AG09319 (cell line): ENCODE results near the gene ORM1.

ENCODE experiments used
- DNase-seq: peaks from one replicate; pipeline ENCODE4 v3.0.0-alpha.2; 2010; ENCODE audit warnings: low read depth; ENCODE audit errors: extremely low read depth
- TF ChIP-seq, protein P1 (sequence below): IDR thresholded peaks from 2 replicates; pipeline ENCODE4 v1.5.1; 2011; ENCODE audit warnings: low read depth, mild to moderate bottlenecking, inconsistent platforms, low read length, moderate library complexity

Gene ORM1

GRCh38 chr9:114299286-114300152 is 23.4 kb upstream of the ORM1 start:
- no peak for DNase-seq
- TF ChIP-seq, protein P1, sequence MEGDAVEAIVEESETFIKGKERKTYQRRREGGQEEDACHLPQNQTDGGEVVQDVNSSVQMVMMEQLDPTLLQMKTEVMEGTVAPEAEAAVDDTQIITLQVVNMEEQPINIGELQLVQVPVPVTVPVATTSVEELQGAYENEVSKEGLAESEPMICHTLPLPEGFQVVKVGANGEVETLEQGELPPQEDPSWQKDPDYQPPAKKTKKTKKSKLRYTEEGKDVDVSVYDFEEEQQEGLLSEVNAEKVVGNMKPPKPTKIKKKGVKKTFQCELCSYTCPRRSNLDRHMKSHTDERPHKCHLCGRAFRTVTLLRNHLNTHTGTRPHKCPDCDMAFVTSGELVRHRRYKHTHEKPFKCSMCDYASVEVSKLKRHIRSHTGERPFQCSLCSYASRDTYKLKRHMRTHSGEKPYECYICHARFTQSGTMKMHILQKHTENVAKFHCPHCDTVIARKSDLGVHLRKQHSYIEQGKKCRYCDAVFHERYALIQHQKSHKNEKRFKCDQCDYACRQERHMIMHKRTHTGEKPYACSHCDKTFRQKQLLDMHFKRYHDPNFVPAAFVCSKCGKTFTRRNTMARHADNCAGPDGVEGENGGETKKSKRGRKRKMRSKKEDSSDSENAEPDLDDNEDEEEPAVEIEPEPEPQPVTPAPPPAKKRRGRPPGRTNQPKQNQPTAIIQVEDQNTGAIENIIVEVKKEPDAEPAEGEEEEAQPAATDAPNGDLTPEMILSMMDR: no peak

GRCh38 chr9:114300153-114300845 is 22.6 kb upstream of the ORM1 start:
- DNase-seq: no peak
- TF ChIP-seq, protein P1: no peak

DNA sequence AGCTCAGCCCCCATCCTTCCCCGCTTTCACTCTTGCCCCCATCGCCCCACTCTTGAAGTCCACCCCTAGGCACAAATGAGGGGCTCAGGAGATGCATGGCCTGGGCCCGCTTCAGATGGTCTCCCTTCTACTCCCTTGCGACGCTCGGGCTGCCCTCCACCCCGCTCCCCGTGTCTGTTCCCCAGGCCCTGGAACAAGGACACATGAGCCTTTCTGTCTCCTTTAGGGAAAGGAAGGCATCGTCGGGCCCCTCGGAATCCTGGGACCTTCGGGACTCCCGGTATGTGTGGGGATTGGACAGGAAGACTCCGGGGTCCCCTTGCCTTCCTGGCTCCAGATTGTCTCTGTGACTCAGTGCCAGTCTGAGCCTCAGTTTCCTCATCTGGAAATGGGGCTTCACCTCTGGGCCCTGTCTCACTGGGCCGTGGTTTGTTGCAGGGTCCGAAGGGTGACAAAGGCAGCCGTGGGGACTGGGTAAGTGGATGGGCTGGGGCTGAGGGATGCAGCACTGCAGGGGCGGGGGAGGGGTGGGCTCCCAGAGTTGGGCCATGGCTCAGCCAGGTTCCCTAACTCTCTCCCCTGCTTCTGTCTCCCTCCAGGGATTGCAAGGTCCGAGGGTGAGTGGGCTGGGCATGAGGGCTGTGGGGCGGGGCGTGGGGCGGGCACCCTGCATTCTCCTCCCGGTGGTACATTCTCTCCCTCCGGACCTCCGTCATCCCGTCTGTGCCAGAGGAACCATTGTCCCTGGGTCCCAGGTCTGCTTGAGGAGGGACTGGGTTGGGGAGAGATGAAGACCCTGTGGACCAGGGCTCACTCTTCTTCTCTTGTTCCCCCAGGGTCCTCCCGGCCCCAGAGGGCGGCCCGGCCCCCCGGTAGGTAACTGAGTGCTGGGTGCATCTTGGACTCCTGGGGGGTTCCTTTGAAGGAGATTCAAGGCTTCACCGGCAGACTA is 21.8 kb upstream of the ORM1 start:
- TF ChIP-seq, protein P1: no peak
- DNase-seq: no peak

- no peak for DNase-seq
- TF ChIP-seq, protein P1: no peak
These were observed 20.9 kb upstream of the ORM1 start for GRCh38 chr9:114301798-114302565.

- TF ChIP-seq, protein P1: no peak
- DNase-seq: no peak
These were observed 20.2 kb upstream of the ORM1 start for GRCh38 chr9:114302727-114303126.

- no peak for DNase-seq
- TF ChIP-seq, protein P1: no peak
These were observed 19.3 kb upstream of the ORM1 start for GRCh38 chr9:114303571-114303970.
